ENCODE measurements around the gene IFT81.

DNA sequence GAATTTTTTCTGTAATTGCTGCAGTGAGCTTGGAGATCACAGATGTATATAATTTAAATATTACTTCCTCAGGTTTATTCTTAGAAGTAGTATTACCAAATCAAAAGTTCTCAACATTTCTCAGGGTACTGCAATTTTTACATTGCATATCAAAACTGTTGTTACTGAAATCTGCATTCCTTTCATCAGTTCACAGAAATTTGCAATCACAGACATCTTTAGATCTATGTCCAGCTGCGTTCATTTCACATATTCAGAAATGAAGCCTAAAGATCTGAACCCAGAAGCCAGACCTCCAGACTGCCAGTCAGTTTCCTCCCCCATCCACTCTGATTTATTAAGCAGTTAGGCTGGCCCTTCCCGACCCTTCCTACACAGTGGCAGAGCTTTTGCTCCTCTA, 18.2 kb upstream of the IFT81 start:
- TF ChIP-seq CTCF (IDR thresholded peaks at IDR 0.05) (no peak), EZH2 (IDR thresholded peaks at IDR 0.05; ENCODE audit: borderline replicate concordance, insufficient read depth, low read depth, low read length, poor library complexity, severe bottlenecking) (no peak)

All from B cell (primary cell).